Hepatocyte (in vitro differentiated cells): ENCODE measurements around the gene NR1H4. TPM values are rescaled to one million over a fixed set of nuclear protein-coding genes. Genes with fewer than 3 reads are reported as not detected.

Experiments
- DNase-seq: peaks from one replicate; pipeline ENCODE4 v3.0.0-alpha.2; 2016; ENCODE audit warnings: low spot score
- H2AFZ ChIP-seq: fragments of 200-600 bp; sonication (generic); 2 replicates; pipeline ENCODE4 v1.6.0; 2016; ENCODE audit warnings: antibody characterized with exemption, mild to moderate bottlenecking
- H3K27ac ChIP-seq: fragments of 200-600 bp; sonication (generic); 2 replicates; pipeline ENCODE4 v1.5.1; 2016; ENCODE audit warnings: mild to moderate bottlenecking
- H3K27me3 ChIP-seq: fragments of 200-600 bp; sonication (generic); 2 replicates; pipeline ENCODE4 v1.6.1; 2016
- H3K36me3 ChIP-seq: fragments of 200-600 bp; sonication (generic); replicated peaks from 2 replicates; pipeline ENCODE4 v1.5.1; 2016; ENCODE audit warnings: low read depth; ENCODE audit not compliant: insufficient read depth
- H3K4me1 ChIP-seq: fragments of 200-600 bp; sonication (generic); 2 replicates; pipeline ENCODE4 v1.5.1; 2016; ENCODE audit warnings: mild to moderate bottlenecking, moderate library complexity; ENCODE audit not compliant: insufficient read depth
- H3K4me2 ChIP-seq: fragments of 200-600 bp; sonication (generic); 2 replicates; pipeline ENCODE4 v1.6.0; 2016
- H3K4me3 ChIP-seq: fragments of 200-600 bp; sonication (generic); 2 replicates; pipeline ENCODE4 v1.5.1; 2016; ENCODE audit warnings: mild to moderate bottlenecking
- H3K79me2 ChIP-seq: fragments of 200-600 bp; sonication (generic); 2 replicates; pipeline ENCODE4 v1.6.0; 2017; ENCODE audit warnings: mild to moderate bottlenecking
- H3K9me2 ChIP-seq: fragments of 200-600 bp; sonication (generic); replicated peaks from 2 replicates; pipeline ENCODE4 v1.6.0; 2017; ENCODE audit warnings: mild to moderate bottlenecking; ENCODE audit not compliant: insufficient read depth
- H3K9me3 ChIP-seq: fragments of 200-600 bp; sonication (generic); 2 replicates; pipeline ENCODE4 v1.5.1; 2016; ENCODE audit warnings: low read depth, mild to moderate bottlenecking
- H4K20me1 ChIP-seq: fragments of 200-600 bp; sonication (generic); 2 replicates; pipeline ENCODE4 v1.6.0; 2016; ENCODE audit warnings: mild to moderate bottlenecking; ENCODE audit not compliant: insufficient read depth, poor library complexity, severe bottlenecking
- CTCF ChIP-seq: fragments of 200-600 bp; sonication (generic); IDR thresholded peaks from 2 replicates; pipeline ENCODE4 v1.5.1; 2016; ENCODE audit warnings: antibody characterized with exemption, mild to moderate bottlenecking; ENCODE audit not compliant: poor library complexity
- EZH2 ChIP-seq: fragments of 200-600 bp; sonication (generic); IDR thresholded peaks from 2 replicates; pipeline ENCODE4 v1.6.1; 2016; ENCODE audit warnings: antibody characterized with exemption, mild to moderate bottlenecking, borderline replicate concordance
- EZH2phosphoT487 ChIP-seq: fragments of 200-600 bp; sonication (generic); IDR thresholded peaks from one replicate; pipeline ENCODE4 v1.6.1; 2018; ENCODE audit warnings: antibody characterized with exemption, mild to moderate bottlenecking, low read depth, moderate library complexity; ENCODE audit not compliant: unreplicated experiment, severe bottlenecking
- WGBS: methylation state at CpG from one replicate; pipeline ENCODE4 v1.1.6; 2016; ENCODE audit warnings: low lambda C conversion rate; ENCODE audit errors: missing lambda C conversion rate; 5-methylcytosine and 5-hydroxymethylcytosine counted together
- polyA plus RNA-seq: library from polyadenylated mRNA; unstranded; fragments of >200 nt; fragmentation: Nextera tagmentation; extraction: Ambion mirVana; gene quantifications from 2 replicates; pipeline ENCODE4 v1.2.1, GENCODE V29; 2016
- total RNA-seq: library from RNA; depleted of rRNA; stranded (reverse); fragments of >200 nt; gene quantifications from 2 replicates; pipeline ENCODE4 v1.2.3, GENCODE V29; 2014

NR1H4 gene
- total and polyA plus RNA-seq, 2 experiments from 2014 or later, result 12.4 to 39.0 TPM

GRCh38 chr12:100484891-100485471 lies 11.3 kb downstream of the NR1H4 start:
- Histone ChIP-seq H3K27me3 (no peaks in the 10 kb centered on the region), H3K4me3 (no peak overlapping the region), H3K79me2 (no peaks in the 10 kb centered on the region), H3K4me2 (peak overlapping the region; percentile 25), H2AFZ (no peak overlapping the region), H3K36me3 (no peaks in the 10 kb centered on the region), H3K9me3 (no peaks in the 10 kb centered on the region), H3K4me1 (peaks cover 7% of the 10 kb centered on the region), H3K27ac (peak overlapping the region; percentile 62), H3K9me2 (no peaks in the 10 kb centered on the region), H4K20me1 (no peaks in the 10 kb centered on the region)
- DNase-seq, result no peak
- no peak for TF ChIP-seq CTCF
- TF ChIP-seq EZH2, result no peak
- no peak for TF ChIP-seq EZH2phosphoT487

- no peak for DNase-seq
- Histone ChIP-seq H2AFZ (no peak overlapping the region), H3K4me1 (peaks cover 7% of the 10 kb centered on the region), H3K36me3 (no peaks in the 10 kb centered on the region), H3K4me3 (no peak overlapping the region), H3K27me3 (no peaks in the 10 kb centered on the region), H3K79me2 (no peaks in the 10 kb centered on the region), H3K9me2 (no peaks in the 10 kb centered on the region), H3K4me2 (no peak overlapping the region), H3K9me3 (no peaks in the 10 kb centered on the region), H4K20me1 (no peaks in the 10 kb centered on the region), H3K27ac (no peak overlapping the region)
- 68% methylated on average over 5 of the region's 5 CpGs for WGBS
- TF ChIP-seq EZH2phosphoT487 (no peak), CTCF (no peak), EZH2 (no peak)
Measured at GRCh38 chr12:100485983-100486382, 12.3 kb downstream of the NR1H4 start.

GRCh38 chr12:100489251-100489820 lies 15.7 kb downstream of the NR1H4 start:
- no peaks in the 10 kb centered on the region for H3K79me2 ChIP-seq

More at GRCh38 chr12:100489251-100489820, 15.7 kb downstream of the NR1H4 start:
- Histone ChIP-seq H3K9me3 (no peaks in the 10 kb centered on the region), H3K4me2 (no peak overlapping the region), H4K20me1 (no peaks in the 10 kb centered on the region), H3K9me2 (no peaks in the 10 kb centered on the region), H3K4me3 (no peak overlapping the region), H2AFZ (no peak overlapping the region), H3K4me1 (no peaks in the 10 kb centered on the region), H3K27me3 (no peaks in the 10 kb centered on the region), H3K36me3 (no peaks in the 10 kb centered on the region), H3K27ac (no peak overlapping the region)
- no peak for TF ChIP-seq EZH2
- no peak for TF ChIP-seq CTCF
- no peak for TF ChIP-seq EZH2phosphoT487
- 68% methylated on average over 3 of the region's 3 CpGs for WGBS
- no peak for DNase-seq
